BLaER1 (cell line): ENCODE results near the gene TAF9B.

Experiments
- H3K27ac ChIP-seq: shearing (Covaris generic); formaldehyde crosslinking; 2 replicates; pipeline ENCODE4 v1.8.1; 2022
- H3K27me3 ChIP-seq: shearing (Covaris generic); formaldehyde crosslinking; 2 replicates; pipeline ENCODE4 v1.8.1; 2022
- H3K36me3 ChIP-seq: shearing (Covaris generic); formaldehyde crosslinking; 2 replicates; pipeline ENCODE4 v1.8.1; 2022
- H3K4me1 ChIP-seq: shearing (Covaris generic); formaldehyde crosslinking; 2 replicates; pipeline ENCODE4 v1.8.1; 2022
- H3K4me2 ChIP-seq: shearing (Covaris generic); formaldehyde crosslinking; 2 replicates; pipeline ENCODE4 v1.8.1; 2022
- H3K4me3 ChIP-seq: shearing (Covaris generic); formaldehyde crosslinking; 2 replicates; pipeline ENCODE4 v1.8.1; 2022
- H3K9ac ChIP-seq: shearing (Covaris generic); formaldehyde crosslinking; 2 replicates; pipeline ENCODE4 v1.8.1; 2022
- H3K9me3 ChIP-seq: shearing (Covaris generic); formaldehyde crosslinking; 2 replicates; pipeline ENCODE4 v1.8.1; 2022
- H4K20me1 ChIP-seq: shearing (Covaris generic); formaldehyde crosslinking; 2 replicates; pipeline ENCODE4 v1.8.1; 2022
- Cebpa-rat ChIP-seq: shearing (Covaris generic); IDR thresholded peaks from 2 replicates; pipeline ENCODE4 v1.8.1; 2022

Gene TAF9B

GRCh38 chrX:78118628-78119027, 20.8 kb downstream of the TAF9B start:
- Histone ChIP-seq H3K9ac (no peak overlapping the region), H3K4me2 (no peak overlapping the region), H3K36me3 (peaks cover 94% of the 10 kb centered on the region), H3K9me3 (peaks cover 42% of the 10 kb centered on the region), H3K4me1 (peaks cover 27% of the 10 kb centered on the region), H4K20me1 (peaks cover 88% of the 10 kb centered on the region), H3K27me3 (peaks cover 59% of the 10 kb centered on the region), H3K4me3 (no peak overlapping the region), H3K27ac (no peak overlapping the region)
- TF ChIP-seq Cebpa-rat: no peak

GRCh38 chrX:78116766-78117165, 22.7 kb downstream of the TAF9B start:
- TF ChIP-seq Cebpa-rat: no peak
- no peak overlapping the region for H3K4me3 ChIP-seq
- peaks cover 90% of the 10 kb centered on the region for H3K36me3 ChIP-seq
- peaks cover 67% of the 10 kb centered on the region for H3K27me3 ChIP-seq
- no peak overlapping the region for H3K27ac ChIP-seq
- H4K20me1 ChIP-seq: peaks cover 89% of the 10 kb centered on the region
- H3K9me3 ChIP-seq: peaks cover 42% of the 10 kb centered on the region
- no peak overlapping the region for H3K9ac ChIP-seq
- peaks cover 27% of the 10 kb centered on the region for H3K4me1 ChIP-seq
- H3K4me2 ChIP-seq: no peak overlapping the region

GRCh38 chrX:78116365-78116764, 23.1 kb downstream of the TAF9B start:
- H3K4me2 ChIP-seq: no peak overlapping the region
- H3K9me3 ChIP-seq: peaks cover 42% of the 10 kb centered on the region
- peaks cover 89% of the 10 kb centered on the region for H4K20me1 ChIP-seq
- H3K27ac ChIP-seq: no peak overlapping the region
- peaks cover 71% of the 10 kb centered on the region for H3K27me3 ChIP-seq
- H3K9ac ChIP-seq: no peak overlapping the region
- H3K36me3 ChIP-seq: peaks cover 89% of the 10 kb centered on the region
- H3K4me1 ChIP-seq: peaks cover 27% of the 10 kb centered on the region
- no peak for TF ChIP-seq Cebpa-rat
- no peak overlapping the region for H3K4me3 ChIP-seq

- H3K4me3 ChIP-seq: no peak overlapping the region
- TF ChIP-seq Cebpa-rat: 0 out of 2 replicates have a peak, but pooled peaks have one; percentile 13
- peaks cover 9% of the 10 kb centered on the region; the same call in 1 of the 2 replicates for H3K9me3 ChIP-seq
- H3K4me1 ChIP-seq: peaks cover 22% of the 10 kb centered on the region
- H3K9ac ChIP-seq: no peak overlapping the region
- H3K4me2 ChIP-seq: no peak overlapping the region
- H3K27ac ChIP-seq: no peak overlapping the region
- H3K27me3 ChIP-seq: peaks cover 92% of the 10 kb centered on the region
- H3K36me3 ChIP-seq: peaks cover 68% of the 10 kb centered on the region
- peaks cover 92% of the 10 kb centered on the region for H4K20me1 ChIP-seq
Observed at GRCh38 chrX:78111140-78111931, 28.1 kb downstream of the TAF9B start.

GRCh38 chrX:78109458-78109857, 30.0 kb downstream of the TAF9B start:
- Histone ChIP-seq H3K27ac (no peak overlapping the region), H3K4me3 (no peak overlapping the region), H3K9me3 (no peaks in the 10 kb centered on the region; the same call in 1 of the 2 replicates), H4K20me1 (peaks cover 94% of the 10 kb centered on the region), H3K4me2 (no peak overlapping the region), H3K4me1 (peaks cover 33% of the 10 kb centered on the region), H3K27me3 (peaks cover 83% of the 10 kb centered on the region), H3K9ac (no peak overlapping the region), H3K36me3 (peaks cover 50% of the 10 kb centered on the region)
- no peak for TF ChIP-seq Cebpa-rat

GRCh38 chrX:78106651-78106986, 32.8 kb downstream of the TAF9B start:
- peak overlapping the region; percentile 87; the same call in 1 of the 2 replicates for H3K4me3 ChIP-seq
- peak overlapping the region; percentile 77 for H3K4me2 ChIP-seq
- TF ChIP-seq Cebpa-rat: no peak
- peaks cover 24% of the 10 kb centered on the region for H3K9me3 ChIP-seq
- no peak overlapping the region for H3K27ac ChIP-seq
- peaks cover 61% of the 10 kb centered on the region for H3K27me3 ChIP-seq
- peaks cover 42% of the 10 kb centered on the region for H3K4me1 ChIP-seq
- no peak overlapping the region for H3K9ac ChIP-seq
- peaks cover 68% of the 10 kb centered on the region for H4K20me1 ChIP-seq
- H3K36me3 ChIP-seq: peaks cover 26% of the 10 kb centered on the region

- Histone ChIP-seq H3K4me2 (peak overlapping the region; percentile 77), H4K20me1 (peaks cover 63% of the 10 kb centered on the region), H3K4me1 (peaks cover 42% of the 10 kb centered on the region), H3K27ac (no peak overlapping the region), H3K9me3 (peaks cover 24% of the 10 kb centered on the region), H3K36me3 (peaks cover 21% of the 10 kb centered on the region), H3K4me3 (peak overlapping the region; percentile 87), H3K9ac (peak overlapping the region; percentile 92; the same call in 1 of the 2 replicates), H3K27me3 (peaks cover 55% of the 10 kb centered on the region)
- no peak for TF ChIP-seq Cebpa-rat
Observed at GRCh38 chrX:78105944-78106650, 33.4 kb downstream of the TAF9B start.

- Histone ChIP-seq H3K4me1 (peaks cover 42% of the 10 kb centered on the region), H3K36me3 (peaks cover 8% of the 10 kb centered on the region; the same call in 1 of the 2 replicates), H3K4me2 (peak overlapping the region; percentile 77), H3K4me3 (peak overlapping the region; percentile 87), H3K27me3 (peaks cover 51% of the 10 kb centered on the region), H3K9ac (peak overlapping the region; percentile 92), H4K20me1 (peaks cover 48% of the 10 kb centered on the region), H3K9me3 (peaks cover 24% of the 10 kb centered on the region), H3K27ac (peak overlapping the region; percentile 94)
- TF ChIP-seq Cebpa-rat: no peak
Observed at GRCh38 chrX:78104447-78105176, 34.8 kb downstream of the TAF9B start.

DNA sequence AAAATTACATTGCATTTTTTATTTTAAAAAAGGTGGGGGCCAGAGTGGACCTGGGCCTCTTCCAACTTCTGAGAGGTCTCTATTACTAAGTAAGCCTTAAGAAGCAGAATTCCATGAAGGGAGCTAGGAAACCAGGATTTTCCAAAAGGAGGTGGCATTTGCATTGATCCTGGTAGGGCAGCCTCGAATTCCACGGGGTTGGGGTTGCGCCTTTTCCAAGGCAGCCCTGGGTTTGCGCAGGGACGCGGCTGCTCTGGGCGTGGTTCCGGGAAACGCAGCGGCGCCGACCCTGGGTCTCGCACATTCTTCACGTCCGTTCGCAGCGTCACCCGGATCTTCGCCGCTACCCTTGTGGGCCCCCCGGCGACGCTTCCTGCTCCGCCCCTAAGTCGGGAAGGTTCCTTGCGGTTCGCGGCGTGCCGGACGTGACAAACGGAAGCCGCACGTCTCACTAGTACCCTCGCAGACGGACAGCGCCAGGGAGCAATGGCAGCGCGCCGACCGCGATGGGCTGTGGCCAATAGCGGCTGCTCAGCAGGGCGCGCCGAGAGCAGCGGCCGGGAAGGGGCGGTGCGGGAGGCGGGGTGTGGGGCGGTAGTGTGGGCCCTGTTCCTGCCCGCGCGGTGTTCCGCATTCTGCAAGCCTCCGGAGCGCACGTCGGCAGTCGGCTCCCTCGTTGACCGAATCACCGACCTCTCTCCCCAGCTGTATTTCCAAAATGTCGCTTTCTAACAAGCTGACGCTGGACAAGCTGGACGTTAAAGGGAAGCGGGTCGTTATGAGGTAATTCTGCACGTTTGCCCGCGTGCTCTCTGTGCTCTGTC, 35.6 kb downstream of the TAF9B start, which contains the start of gene PGK1:
Gene PGK1, plus strand, starts transcription at position 626 of the 824 bp plus-strand sequence. Its CDS starts 93 bp downstream, at position 719.
- no peak for TF ChIP-seq Cebpa-rat
- peak within 1 kb of the TSS; percentile 94 for H3K27ac ChIP-seq
- H3K4me1 ChIP-seq: peaks cover 42% of the 10 kb centered on the region
- H3K9ac ChIP-seq: peak within 1 kb of the TSS; percentile 92
- H4K20me1 ChIP-seq: peaks cover 41% of the 10 kb centered on the region
- H3K4me3 ChIP-seq: peak within 1 kb of the TSS; percentile 87
- H3K4me2 ChIP-seq: peak within 1 kb of the TSS; percentile 77
- peaks cover 4% of the 10 kb centered on the region; the same call in 1 of the 2 replicates for H3K36me3 ChIP-seq
- peaks cover 24% of the 10 kb centered on the region for H3K9me3 ChIP-seq
- peaks cover 51% of the 10 kb centered on the region for H3K27me3 ChIP-seq
